KMS-11 (cell line): ENCODE results near the gene ARPC4.
A peak's percentile ranks its signal among the peaks of the same experiment; 100 is the strongest.

Experiments used
- H2AFZ ChIP-seq: fragments of 200-600 bp; sonication (generic); 2 replicates; pipeline ENCODE4 v1.6.1; 2016; ENCODE audit warnings: antibody characterized with exemption, mixed run types, low read depth
- H3K27ac ChIP-seq: fragments of 200-600 bp; sonication (generic); 2 replicates; pipeline ENCODE4 v1.6.1; 2016; ENCODE audit warnings: mild to moderate bottlenecking, mixed run types
- H3K27me3 ChIP-seq: fragments of 200-600 bp; sonication (generic); 2 replicates; pipeline ENCODE4 v1.6.1; 2017; ENCODE audit warnings: mild to moderate bottlenecking, low read depth, mixed run types, moderate library complexity; ENCODE audit not compliant: insufficient read depth
- H3K36me3 ChIP-seq: fragments of 200-600 bp; sonication (generic); 2 replicates; pipeline ENCODE4 v1.6.1; 2017; ENCODE audit warnings: mild to moderate bottlenecking, mixed run types; ENCODE audit not compliant: insufficient read depth
- H3K4me1 ChIP-seq: fragments of 200-600 bp; sonication (generic); 2 replicates; pipeline ENCODE4 v1.6.1; 2016; ENCODE audit warnings: mild to moderate bottlenecking, low read depth, mixed run types; ENCODE audit not compliant: poor library complexity, severe bottlenecking
- H3K4me2 ChIP-seq: fragments of 200-600 bp; sonication (generic); 2 replicates; pipeline ENCODE4 v1.7.0; 2016; ENCODE audit warnings: mild to moderate bottlenecking, mixed run types
- H3K4me3 ChIP-seq: fragments of 200-600 bp; sonication (generic); IDR thresholded peaks from 2 replicates; pipeline ENCODE4 v1.6.1; 2017; ENCODE audit warnings: low read depth, low read length, mixed read lengths; ENCODE audit not compliant: insufficient read depth
- H3K79me2 ChIP-seq: fragments of 200-600 bp; sonication (generic); 2 replicates; pipeline ENCODE4 v1.6.1; 2016; ENCODE audit warnings: low read depth, mixed run types; ENCODE audit not compliant: insufficient read depth
- H3K9ac ChIP-seq: fragments of 200-600 bp; sonication (generic); 2 replicates; pipeline ENCODE4 v1.6.1; 2016; ENCODE audit warnings: mild to moderate bottlenecking, mixed run types
- H4K20me1 ChIP-seq: fragments of 200-600 bp; sonication (generic); 2 replicates; pipeline ENCODE4 v1.6.1; 2016; ENCODE audit warnings: mild to moderate bottlenecking, mixed run types; ENCODE audit not compliant: insufficient read depth
- CTCF ChIP-seq: fragments of 200-600 bp; sonication (generic); conservative IDR thresholded peaks from 2 replicates; pipeline ENCODE4 v1.6.1; 2017; ENCODE audit warnings: low read depth, mild to moderate bottlenecking, antibody characterized with exemption, low read length, moderate library complexity, mixed read lengths

ARPC4 gene

GRCh38 chr3:9800529-9800928 is 7.6 kb downstream of the ARPC4 start:
- Histone ChIP-seq H3K9ac (no peak overlapping the region), H3K27ac (no peak overlapping the region), H3K4me2 (no peak overlapping the region), H3K27me3 (no peaks in the 10 kb centered on the region), H2AFZ (no peak overlapping the region), H3K79me2 (peaks cover 4% of the 10 kb centered on the region; the same call in 1 of the 2 replicates), H3K4me1 (no peaks in the 10 kb centered on the region), H3K36me3 (no peaks in the 10 kb centered on the region; the same call in 1 of the 2 replicates), H3K4me3 (no peak overlapping the region), H4K20me1 (no peaks in the 10 kb centered on the region)
- peak; percentile 25; the same call in 1 of the 2 replicates for TF ChIP-seq CTCF

GRCh38 chr3:9803494-9803893 is 10.6 kb downstream of the ARPC4 start:
- no peaks in the 10 kb centered on the region; the same call in 1 of the 2 replicates for H3K36me3 ChIP-seq

GRCh38 chr3:9804996-9805395 is 12.1 kb downstream of the ARPC4 start:
- no peaks in the 10 kb centered on the region for H3K79me2 ChIP-seq
- no peak for TF ChIP-seq CTCF

More at GRCh38 chr3:9803494-9803893, 10.6 kb downstream of the ARPC4 start:
- no peaks in the 10 kb centered on the region for H4K20me1 ChIP-seq
- TF ChIP-seq CTCF: no peak
- no peaks in the 10 kb centered on the region for H3K79me2 ChIP-seq
- H3K4me2 ChIP-seq: no peak overlapping the region
- no peak overlapping the region for H3K4me3 ChIP-seq
- no peak overlapping the region for H2AFZ ChIP-seq
- no peak overlapping the region for H3K9ac ChIP-seq
- no peak overlapping the region for H3K27ac ChIP-seq
- H3K4me1 ChIP-seq: peaks cover 2% of the 10 kb centered on the region
- H3K27me3 ChIP-seq: no peaks in the 10 kb centered on the region

GRCh38 chr3:9806137-9806536 is 13.3 kb downstream of the ARPC4 start:
- no peak for TF ChIP-seq CTCF

More at GRCh38 chr3:9804996-9805395, 12.1 kb downstream of the ARPC4 start:
- peaks cover 11% of the 10 kb centered on the region for H3K4me1 ChIP-seq
- no peak overlapping the region for H3K4me3 ChIP-seq
- no peaks in the 10 kb centered on the region for H3K27me3 ChIP-seq
- no peak overlapping the region for H3K27ac ChIP-seq
- H3K4me2 ChIP-seq: no peak overlapping the region
- no peak overlapping the region for H2AFZ ChIP-seq
- no peaks in the 10 kb centered on the region; the same call in 1 of the 2 replicates for H3K36me3 ChIP-seq
- H3K9ac ChIP-seq: no peak overlapping the region
- H4K20me1 ChIP-seq: no peaks in the 10 kb centered on the region

More at GRCh38 chr3:9806137-9806536, 13.3 kb downstream of the ARPC4 start:
- Histone ChIP-seq H2AFZ (no peak overlapping the region), H3K36me3 (no peaks in the 10 kb centered on the region; the same call in 1 of the 2 replicates), H3K4me3 (no peak overlapping the region), H3K27ac (no peak overlapping the region), H3K4me2 (no peak overlapping the region), H3K79me2 (no peaks in the 10 kb centered on the region), H4K20me1 (no peaks in the 10 kb centered on the region), H3K9ac (no peak overlapping the region), H3K4me1 (peaks cover 11% of the 10 kb centered on the region), H3K27me3 (no peaks in the 10 kb centered on the region)
